DOHH2 (cell line): ENCODE results near the gene PARD6A.

Source experiments
- H3F3A ChIP-seq: fragments of 200-600 bp; sonication (generic), shearing (Covaris generic); 2 replicates; pipeline ENCODE4 v1.6.0; 2016; ENCODE audit warnings: antibody characterized with exemption, mild to moderate bottlenecking; ENCODE audit not compliant: control insufficient read depth, insufficient read depth
- H3K27ac ChIP-seq: fragments of 200-600 bp; sonication (generic); 2 replicates; pipeline ENCODE4 v1.5.1; 2014; ENCODE audit warnings: low read depth, mild to moderate bottlenecking, low read length, moderate library complexity
- H3K27me3 ChIP-seq: fragments of 200-600 bp; sonication (generic); 2 replicates; pipeline ENCODE4 v1.6.1; 2014; ENCODE audit warnings: mild to moderate bottlenecking, low read length, mixed read lengths; ENCODE audit not compliant: control insufficient read depth
- H3K36me3 ChIP-seq: fragments of 200-600 bp; sonication (generic); 2 replicates; pipeline ENCODE4 v1.6.1; 2014; ENCODE audit warnings: mild to moderate bottlenecking, low read length, moderate library complexity, mixed read lengths; ENCODE audit not compliant: control insufficient read depth
- H3K4me1 ChIP-seq: fragments of 200-600 bp; sonication (generic); 2 replicates; pipeline ENCODE4 v1.6.1; 2014; ENCODE audit warnings: mild to moderate bottlenecking, low read length, mixed read lengths; ENCODE audit not compliant: control insufficient read depth
- H3K4me2 ChIP-seq: fragments of 200-600 bp; sonication (generic); 2 replicates; pipeline ENCODE4 v1.6.0; 2014; ENCODE audit warnings: mild to moderate bottlenecking, low read length, moderate library complexity
- H3K4me3 ChIP-seq: fragments of 200-600 bp; sonication (generic); 2 replicates; pipeline ENCODE4 v1.5.1; 2014; ENCODE audit warnings: mild to moderate bottlenecking, low read length, mixed read lengths
- H3K79me2 ChIP-seq: fragments of 200-600 bp; sonication (generic); 2 replicates; pipeline ENCODE4 v1.6.1; 2014; ENCODE audit warnings: mild to moderate bottlenecking, low read length, mixed read lengths; ENCODE audit not compliant: control insufficient read depth
- H3K9me2 ChIP-seq: fragments of 200-600 bp; sonication (generic); replicated peaks from 2 replicates; pipeline ENCODE4 v1.6.1; 2014; ENCODE audit warnings: mild to moderate bottlenecking, low read length, mixed read lengths; ENCODE audit not compliant: control insufficient read depth
- H3K9me3 ChIP-seq: fragments of 200-600 bp; sonication (generic); 2 replicates; pipeline ENCODE4 v1.6.1; 2014; ENCODE audit warnings: antibody characterized with exemption, low read length, mixed read lengths; ENCODE audit not compliant: control insufficient read depth, insufficient read depth
- H4K20me1 ChIP-seq: fragments of 200-600 bp; sonication (generic); 2 replicates; pipeline ENCODE4 v1.6.0; 2014; ENCODE audit warnings: low read depth, mild to moderate bottlenecking, antibody characterized with exemption, low read length, moderate library complexity; ENCODE audit not compliant: control insufficient read depth, insufficient read depth
- EZH2phosphoT487 ChIP-seq: fragments of 200-600 bp; sonication (generic); IDR thresholded peaks from 2 replicates; pipeline ENCODE4 v1.6.1; 2017; ENCODE audit warnings: borderline replicate concordance, mild to moderate bottlenecking, antibody characterized with exemption, low read length, moderate library complexity, mixed read lengths
- TF ChIP-seq, protein P1 (sequence below): fragments of 200-600 bp; sonication (generic); IDR thresholded peaks from one replicate; pipeline ENCODE4 v1.5.1; 2014; ENCODE audit warnings: antibody characterized with exemption, mild to moderate bottlenecking, low read depth, low read length; ENCODE audit not compliant: poor library complexity, severe bottlenecking

PARD6A gene

GRCh38 chr16:67632415-67633172 lies 28.2 kb upstream of the PARD6A start:
- TF ChIP-seq, protein P1, sequence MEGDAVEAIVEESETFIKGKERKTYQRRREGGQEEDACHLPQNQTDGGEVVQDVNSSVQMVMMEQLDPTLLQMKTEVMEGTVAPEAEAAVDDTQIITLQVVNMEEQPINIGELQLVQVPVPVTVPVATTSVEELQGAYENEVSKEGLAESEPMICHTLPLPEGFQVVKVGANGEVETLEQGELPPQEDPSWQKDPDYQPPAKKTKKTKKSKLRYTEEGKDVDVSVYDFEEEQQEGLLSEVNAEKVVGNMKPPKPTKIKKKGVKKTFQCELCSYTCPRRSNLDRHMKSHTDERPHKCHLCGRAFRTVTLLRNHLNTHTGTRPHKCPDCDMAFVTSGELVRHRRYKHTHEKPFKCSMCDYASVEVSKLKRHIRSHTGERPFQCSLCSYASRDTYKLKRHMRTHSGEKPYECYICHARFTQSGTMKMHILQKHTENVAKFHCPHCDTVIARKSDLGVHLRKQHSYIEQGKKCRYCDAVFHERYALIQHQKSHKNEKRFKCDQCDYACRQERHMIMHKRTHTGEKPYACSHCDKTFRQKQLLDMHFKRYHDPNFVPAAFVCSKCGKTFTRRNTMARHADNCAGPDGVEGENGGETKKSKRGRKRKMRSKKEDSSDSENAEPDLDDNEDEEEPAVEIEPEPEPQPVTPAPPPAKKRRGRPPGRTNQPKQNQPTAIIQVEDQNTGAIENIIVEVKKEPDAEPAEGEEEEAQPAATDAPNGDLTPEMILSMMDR, result no peak
- TF ChIP-seq EZH2phosphoT487, result no peak
- Histone ChIP-seq H3K4me3 (no peak overlapping the region), H3F3A (no peaks in the 10 kb centered on the region), H3K9me3 (no peaks in the 10 kb centered on the region), H3K36me3 (peaks cover 81% of the 10 kb centered on the region), H3K4me1 (no peaks in the 10 kb centered on the region), H3K9me2 (no peaks in the 10 kb centered on the region), H3K27me3 (no peaks in the 10 kb centered on the region), H3K79me2 (peaks cover 15% of the 10 kb centered on the region), H3K4me2 (no peak overlapping the region), H4K20me1 (no peaks in the 10 kb centered on the region), H3K27ac (no peak overlapping the region)

- Histone ChIP-seq H3K4me2 (no peak overlapping the region), H3K79me2 (peaks cover 8% of the 10 kb centered on the region), H4K20me1 (no peaks in the 10 kb centered on the region), H3K4me1 (no peaks in the 10 kb centered on the region), H3K4me3 (no peak overlapping the region), H3F3A (peaks cover 7% of the 10 kb centered on the region; the same call in 1 of the 2 replicates), H3K36me3 (peaks cover 65% of the 10 kb centered on the region), H3K9me2 (no peaks in the 10 kb centered on the region), H3K27ac (no peak overlapping the region), H3K27me3 (no peaks in the 10 kb centered on the region), H3K9me3 (no peaks in the 10 kb centered on the region)
- no peak for TF ChIP-seq EZH2phosphoT487
- TF ChIP-seq, protein P1, result no peak
These were observed 24.0 kb upstream of the PARD6A start for GRCh38 chr16:67636713-67637112.

DNA sequence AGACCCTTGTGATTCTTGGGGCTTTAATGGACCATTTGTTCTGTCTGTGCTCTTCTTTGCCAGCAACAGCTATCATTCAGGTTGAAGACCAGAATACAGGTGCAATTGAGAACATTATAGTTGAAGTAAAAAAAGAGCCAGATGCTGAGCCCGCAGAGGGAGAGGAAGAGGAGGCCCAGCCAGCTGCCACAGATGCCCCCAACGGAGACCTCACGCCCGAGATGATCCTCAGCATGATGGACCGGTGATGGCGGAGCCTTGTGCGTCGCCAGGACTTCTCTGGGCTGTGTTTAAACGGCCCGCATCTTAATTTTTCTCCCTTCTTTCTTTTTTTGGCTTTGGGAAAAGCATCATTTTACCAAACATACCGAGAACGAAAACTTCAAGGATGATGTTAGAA lies 23.1 kb upstream of the PARD6A start:
- H3K4me3 ChIP-seq, result no peak overlapping the region
- TF ChIP-seq, protein P1, result no peak
- TF ChIP-seq EZH2phosphoT487, result no peak
- no peaks in the 10 kb centered on the region for H3K4me1 ChIP-seq
- peaks cover 6% of the 10 kb centered on the region for H3K79me2 ChIP-seq
- H3K9me2 ChIP-seq, result no peaks in the 10 kb centered on the region
- no peaks in the 10 kb centered on the region for H3K9me3 ChIP-seq
- H3K4me2 ChIP-seq, result no peak overlapping the region
- peaks cover 56% of the 10 kb centered on the region for H3K36me3 ChIP-seq
- H3K27me3 ChIP-seq, result no peaks in the 10 kb centered on the region
- peaks cover 7% of the 10 kb centered on the region; the same call in 1 of the 2 replicates for H3F3A ChIP-seq
- H4K20me1 ChIP-seq, result no peaks in the 10 kb centered on the region
- H3K27ac ChIP-seq, result no peak overlapping the region
